Keratinocyte (primary cell): ENCODE measurements around the gene TMEM218. TPM values are rescaled to one million over a fixed set of nuclear protein-coding genes. Genes with fewer than 3 reads are reported as not detected.
A peak's percentile ranks its signal among the peaks of the same experiment; 100 is the strongest.

Experiments used
- DNase-seq: peaks from one replicate; pipeline ENCODE4 v3.0.0-alpha.2; 2011; ENCODE audit warnings: low read depth, missing footprints, low spot score
- FAIRE-seq: peaks from 2 replicates; lab custom pipeline; 2011; peaks lifted over from hg19 to GRCh38; lab: Jason Lieb, UNC
- H2AFZ ChIP-seq: 2 replicates; pipeline ENCODE4 v1.6.0; 2012; ENCODE audit warnings: low read length, control low read depth, inconsistent platforms; ENCODE audit not compliant: control insufficient read depth
- H3K27ac ChIP-seq: 2 replicates; pipeline ENCODE4 v1.5.1; 2011; ENCODE audit warnings: low read length; ENCODE audit not compliant: control insufficient read depth, insufficient read depth
- H3K27me3 ChIP-seq: 3 replicates; pipeline ENCODE4 v1.6.0; 2011; ENCODE audit warnings: low read length; ENCODE audit not compliant: control insufficient read depth, insufficient read depth; ENCODE audit errors: extremely low read depth
- H3K36me3 ChIP-seq, 2 experiments: 2 replicates in 1 of 2; 3 replicates in 1 of 2; pipeline ENCODE4 v1.5.1; 2011; ENCODE audit warnings: low read length in 2 of 2, mild to moderate bottlenecking in 1 of 2; ENCODE audit not compliant: control insufficient read depth in 2 of 2, insufficient read depth in 2 of 2; ENCODE audit errors: extremely low read depth in 1 of 2
- H3K4me1 ChIP-seq: 3 replicates; pipeline ENCODE4 v1.5.1; 2011; ENCODE audit warnings: low read length; ENCODE audit not compliant: control insufficient read depth, insufficient read depth; ENCODE audit errors: extremely low read depth
- H3K4me2 ChIP-seq: 3 replicates; pipeline ENCODE4 v1.6.0; 2011; ENCODE audit warnings: low read depth, low read length; ENCODE audit not compliant: control insufficient read depth, insufficient read depth; ENCODE audit errors: extremely low read depth
- H3K4me3 ChIP-seq, 3 experiments: fragments of 200-600 bp in 1 of 3; sonication (generic) in 1 of 3; 2 replicates in 2 of 3; 3 replicates in 1 of 3; pipeline ENCODE4 v1.5.1; 2011 to 2016; ENCODE audit warnings: low read length in 3 of 3, mild to moderate bottlenecking in 3 of 3, control low read depth in 2 of 3, inconsistent platforms in 1 of 3, low read depth in 1 of 3, mixed read lengths in 1 of 3, mixed run types in 1 of 3, moderate library complexity in 1 of 3; ENCODE audit not compliant: control insufficient read depth in 2 of 3, insufficient read depth in 2 of 3; ENCODE audit errors: extremely low read depth in 1 of 3
- H3K79me2 ChIP-seq: 2 replicates; pipeline ENCODE4 v1.6.0; 2012; ENCODE audit warnings: low read length; ENCODE audit not compliant: control insufficient read depth, insufficient read depth
- H3K9ac ChIP-seq: 3 replicates; pipeline ENCODE4 v1.6.0; 2011; ENCODE audit warnings: low read length; ENCODE audit not compliant: control insufficient read depth, insufficient read depth; ENCODE audit errors: extremely low read depth
- H3K9me1 ChIP-seq: 3 replicates; pipeline ENCODE4 v1.6.0; 2011; ENCODE audit warnings: low read length; ENCODE audit not compliant: control insufficient read depth, insufficient read depth; ENCODE audit errors: extremely low read depth
- H3K9me3 ChIP-seq: 2 replicates; pipeline ENCODE4 v1.5.1; 2012; ENCODE audit warnings: low read depth, low read length; ENCODE audit not compliant: control insufficient read depth
- H4K20me1 ChIP-seq: 3 replicates; pipeline ENCODE4 v1.6.0; 2011; ENCODE audit warnings: low read length; ENCODE audit not compliant: control insufficient read depth, insufficient read depth; ENCODE audit errors: extremely low read depth
- EZH2 ChIP-seq: IDR thresholded peaks from one replicate; pipeline ENCODE4 v1.6.1; 2012; ENCODE audit warnings: inconsistent platforms, mild to moderate bottlenecking, low read length, moderate library complexity
- dilution Hi-C: fragments of 300-500 bp; cut with MboI; formaldehyde crosslinking; loops from one replicate; pipeline ENCODE4 v1.7.0; 2020; ENCODE audit warnings: low sequenced_read_pairs; ENCODE audit not compliant: extremely low pct_ligation_motif_present
- polyA plus RNA-seq, 5 experiments: library from polyadenylated mRNA; depleted of rRNA in 3 of 5; stranded (reverse) in 3 of 5; stranded (forward) in 1 of 5; unstranded in 1 of 5; fragments of >200 nt; gene quantifications; 1 replicate in 1 of 5; 2 replicates in 3 of 5; 3 replicates in 1 of 5; pipeline versions ENCODE4 v1.2.1 to v1.2.3, GENCODE V29; 2011 to 2012; ENCODE audit warnings: missing spikeins in 2 of 5, low read depth in 1 of 5, low replicate concordance in 1 of 5
- TF ChIP-seq, protein P1 (sequence below), 3 experiments: IDR thresholded peaks in 1 of 3; conservative IDR thresholded peaks in 1 of 3; optimal IDR thresholded peaks in 1 of 3; 2 replicates in 2 of 3; 3 replicates in 1 of 3; pipeline versions ENCODE3 to v1.5.1; 2011; ENCODE audit warnings: low read length in 3 of 3, mild to moderate bottlenecking in 3 of 3, moderate library complexity in 2 of 3, control low read depth in 1 of 3, inconsistent platforms in 1 of 3; ENCODE audit not compliant: insufficient read depth in 2 of 3; ENCODE audit errors: extremely low read depth in 1 of 3

Gene TMEM218
- polyA plus RNA-seq, 1 donor (not counting 4 experiments of a cell fraction or from before 2014, with no cell fraction given) = 34.2 TPM

DNA sequence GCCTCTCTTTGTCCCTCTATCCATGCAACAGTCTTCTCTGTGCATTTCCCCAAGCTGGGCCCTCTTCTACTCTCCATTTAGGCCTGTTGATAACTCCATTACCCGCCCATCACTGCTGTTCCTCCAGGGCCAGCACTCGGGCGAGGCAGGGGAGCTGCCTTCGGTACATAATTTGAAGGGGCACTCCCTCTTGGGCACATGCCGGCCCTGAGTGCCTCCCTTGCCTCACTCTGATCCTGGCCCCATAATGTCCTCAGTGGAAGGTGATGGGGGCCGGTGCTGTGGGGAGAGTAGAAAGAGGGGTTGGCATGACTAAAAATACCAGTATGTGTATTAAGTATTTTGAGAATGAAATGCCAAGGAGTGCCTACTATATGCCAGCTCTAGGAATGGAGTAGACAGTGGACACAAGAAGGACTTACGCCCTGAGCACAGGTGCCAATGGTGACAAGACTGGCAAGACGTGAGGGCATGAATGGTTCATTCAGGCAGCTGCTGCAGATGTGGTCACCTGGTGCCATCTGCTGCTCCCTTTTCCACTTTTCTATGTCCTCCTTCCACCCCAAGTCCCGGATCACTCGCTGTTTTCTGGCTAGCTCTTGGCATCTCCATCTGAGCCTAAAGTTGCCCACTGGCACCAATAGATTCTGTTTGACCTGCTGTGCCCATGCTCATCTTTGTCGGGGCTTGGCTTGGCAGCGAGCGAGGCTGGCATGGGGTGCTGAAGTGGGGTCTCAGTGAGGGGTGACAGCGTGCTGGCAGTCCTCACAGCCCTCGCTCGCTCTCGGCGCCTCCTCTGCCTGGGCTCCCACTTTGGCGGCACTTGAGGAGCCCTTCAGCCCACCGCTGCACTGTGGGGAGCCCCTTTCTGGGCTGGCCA is 22.6 kb downstream of the TMEM218 start:
- TF ChIP-seq EZH2 = no peak
- TF ChIP-seq, protein P1, sequence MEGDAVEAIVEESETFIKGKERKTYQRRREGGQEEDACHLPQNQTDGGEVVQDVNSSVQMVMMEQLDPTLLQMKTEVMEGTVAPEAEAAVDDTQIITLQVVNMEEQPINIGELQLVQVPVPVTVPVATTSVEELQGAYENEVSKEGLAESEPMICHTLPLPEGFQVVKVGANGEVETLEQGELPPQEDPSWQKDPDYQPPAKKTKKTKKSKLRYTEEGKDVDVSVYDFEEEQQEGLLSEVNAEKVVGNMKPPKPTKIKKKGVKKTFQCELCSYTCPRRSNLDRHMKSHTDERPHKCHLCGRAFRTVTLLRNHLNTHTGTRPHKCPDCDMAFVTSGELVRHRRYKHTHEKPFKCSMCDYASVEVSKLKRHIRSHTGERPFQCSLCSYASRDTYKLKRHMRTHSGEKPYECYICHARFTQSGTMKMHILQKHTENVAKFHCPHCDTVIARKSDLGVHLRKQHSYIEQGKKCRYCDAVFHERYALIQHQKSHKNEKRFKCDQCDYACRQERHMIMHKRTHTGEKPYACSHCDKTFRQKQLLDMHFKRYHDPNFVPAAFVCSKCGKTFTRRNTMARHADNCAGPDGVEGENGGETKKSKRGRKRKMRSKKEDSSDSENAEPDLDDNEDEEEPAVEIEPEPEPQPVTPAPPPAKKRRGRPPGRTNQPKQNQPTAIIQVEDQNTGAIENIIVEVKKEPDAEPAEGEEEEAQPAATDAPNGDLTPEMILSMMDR (optimal IDR thresholded peaks at IDR 0.05 in 1 of 3, IDR thresholded peaks at IDR 0.05 in 1 of 3, conservative IDR thresholded peaks at IDR 0.05 in 1 of 3; ENCODE audit: extremely low read depth in 1 of 3, insufficient read depth in 2 of 3, low read length in 3 of 3) = peak in 1 of 3 experiments; percentile 44
- Histone ChIP-seq H3K4me1 (peaks cover 23% of the 10 kb centered on the region), H2AFZ (no peak overlapping the region), H3K27ac (no peak overlapping the region), H3K9ac (no peak overlapping the region), H3K36me3 (peaks cover 3 to 11% of the 10 kb centered on the region in 2 experiments), H3K9me1 (peaks cover under 1% of the 10 kb centered on the region), H3K79me2 (no peaks in the 10 kb centered on the region), H3K4me2 (no peak overlapping the region), H3K27me3 (no peaks in the 10 kb centered on the region), H4K20me1 (no peaks in the 10 kb centered on the region), H3K9me3 (no peaks in the 10 kb centered on the region), H3K4me3 (no peak overlapping the region)
- FAIRE-seq (no peak), DNase-seq (no peak)
- dilution Hi-C loops = no loop called here

DNA sequence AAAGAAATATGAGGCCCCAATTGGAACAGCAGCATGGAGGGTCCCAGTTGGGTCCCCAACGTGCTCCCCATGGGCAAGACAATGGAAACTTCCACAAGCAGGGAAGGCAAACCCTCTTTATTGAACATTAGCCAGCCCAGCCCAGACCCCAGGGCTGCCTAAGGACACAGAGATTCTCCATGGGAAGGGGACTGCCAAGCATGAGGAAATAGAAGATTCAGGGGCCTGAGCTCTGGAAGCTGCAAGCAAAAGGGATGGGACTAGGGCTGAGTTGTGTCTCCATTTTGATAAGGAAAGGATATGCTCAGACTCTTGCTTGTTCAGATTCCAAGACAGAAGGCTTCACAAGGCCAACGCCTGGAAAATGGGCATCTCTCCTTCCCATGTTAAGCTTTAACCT is 23.3 kb downstream of the TMEM218 start:
- Histone ChIP-seq H3K27me3 (no peaks in the 10 kb centered on the region), H3K4me1 (peaks cover 25% of the 10 kb centered on the region), H3K9me1 (no peaks in the 10 kb centered on the region), H2AFZ (no peak overlapping the region), H3K36me3 (peaks cover 3 to 11% of the 10 kb centered on the region in 2 experiments), H3K9me3 (no peaks in the 10 kb centered on the region), H4K20me1 (no peaks in the 10 kb centered on the region), H3K4me3 (no peak overlapping the region), H3K27ac (no peak overlapping the region), H3K4me2 (no peak overlapping the region), H3K9ac (no peak overlapping the region), H3K79me2 (no peaks in the 10 kb centered on the region)
- no peak for TF ChIP-seq EZH2
- TF ChIP-seq, protein P1 (optimal IDR thresholded peaks at IDR 0.05 in 1 of 3, IDR thresholded peaks at IDR 0.05 in 1 of 3, conservative IDR thresholded peaks at IDR 0.05 in 1 of 3; ENCODE audit: extremely low read depth in 1 of 3, insufficient read depth in 2 of 3, low read length in 3 of 3) = no peak
- no peak for DNase-seq
- dilution Hi-C loops = no loop called here
- no peak for FAIRE-seq
